GM06990 (cell line): Measurements from ENCODE around the gene TCN2.

Source experiments
- DNase-seq: peaks from one replicate; pipeline ENCODE4 v3.0.0-alpha.2; 2011; ENCODE audit not compliant: insufficient read length; ENCODE audit errors: extremely low read depth
- H3K27me3 ChIP-seq: replicated peaks from 2 replicates; pipeline ENCODE4 v1.6.0; 2011; ENCODE audit warnings: low read length; ENCODE audit not compliant: control insufficient read depth, insufficient read depth
- H3K36me3 ChIP-seq: 2 replicates; pipeline ENCODE4 v1.5.1; 2011; ENCODE audit warnings: low read length; ENCODE audit not compliant: control insufficient read depth, insufficient read depth
- H3K4me3 ChIP-seq: replicated peaks from 2 replicates; pipeline ENCODE4 v1.5.1; 2011; ENCODE audit warnings: low read depth, mild to moderate bottlenecking, control low read depth, low read length
- CTCF ChIP-seq: IDR thresholded peaks from 2 replicates; pipeline ENCODE4 v1.5.1; 2011; ENCODE audit warnings: low read length, control low read depth, mild to moderate bottlenecking, inconsistent platforms; ENCODE audit not compliant: insufficient read depth, poor library complexity, severe bottlenecking

TCN2 gene

DNA sequence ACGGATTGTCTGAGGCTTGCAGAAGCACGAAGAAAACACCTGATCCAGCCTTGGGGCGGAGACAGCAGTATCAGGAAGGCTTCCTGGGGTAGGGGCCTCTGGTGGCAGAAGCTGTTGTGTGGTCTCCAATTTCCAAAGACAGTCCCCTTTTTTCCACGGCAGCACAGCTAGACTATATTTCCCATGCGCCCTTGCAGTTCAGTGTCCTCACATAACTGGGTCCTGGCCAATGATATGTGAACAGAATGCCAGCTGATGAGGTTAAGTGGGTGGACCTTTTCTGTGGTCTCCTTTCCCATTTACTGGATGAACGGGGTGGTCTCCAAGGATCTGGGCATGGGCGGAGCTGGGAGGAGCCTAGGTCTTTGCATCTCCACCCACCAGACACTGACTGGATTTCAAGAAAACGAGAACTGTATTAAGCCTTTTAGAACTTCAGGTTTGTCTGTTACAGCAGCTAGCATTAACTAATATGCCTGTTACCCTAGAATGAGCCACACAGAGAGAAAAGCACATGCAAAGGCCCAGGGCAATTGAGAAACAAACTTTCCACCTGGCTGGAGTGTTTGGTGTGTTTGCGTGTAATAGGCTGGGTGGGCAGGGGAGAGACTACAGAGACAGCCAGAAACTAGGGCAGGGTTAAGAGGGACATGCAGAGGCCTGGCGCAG, 38.7 kb upstream of the TCN2 start:
- H3K4me3 ChIP-seq: no peak overlapping the region
- TF ChIP-seq CTCF: no peak
- DNase-seq: no peak
- H3K36me3 ChIP-seq: no peaks in the 10 kb centered on the region
- no peaks in the 10 kb centered on the region; the same call in 1 of the 2 replicates for H3K27me3 ChIP-seq

- no peaks in the 10 kb centered on the region; the same call in 1 of the 2 replicates for H3K27me3 ChIP-seq
- no peaks in the 10 kb centered on the region for H3K36me3 ChIP-seq
- no peak for DNase-seq
- TF ChIP-seq CTCF: no peak
- H3K4me3 ChIP-seq: no peak overlapping the region
These were observed 37.2 kb upstream of the TCN2 start for GRCh38 chr22:30569674-30570202.

DNA sequence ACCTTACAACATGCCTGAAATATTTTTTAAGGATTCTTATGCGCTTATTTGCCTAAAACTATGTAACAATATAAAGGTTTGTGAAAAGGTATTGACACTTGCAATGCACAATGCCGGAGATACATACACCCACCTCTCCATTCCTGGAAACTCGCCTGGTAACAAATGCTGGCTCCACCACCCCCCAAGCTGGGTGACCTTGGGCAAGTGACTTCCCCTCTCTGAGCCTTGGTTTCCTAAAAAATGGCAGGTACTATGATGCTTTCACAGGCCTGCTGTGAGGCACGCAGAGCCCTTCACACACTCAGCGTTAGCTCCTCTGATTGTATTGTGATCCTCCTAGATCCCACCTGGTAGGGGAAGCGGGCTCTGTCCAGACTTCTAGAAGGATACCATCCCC, 34.8 kb upstream of the TCN2 start:
- H3K27me3 ChIP-seq: no peaks in the 10 kb centered on the region; the same call in 1 of the 2 replicates
- H3K4me3 ChIP-seq: no peak overlapping the region
- TF ChIP-seq CTCF: no peak
- H3K36me3 ChIP-seq: peaks cover 13% of the 10 kb centered on the region
- DNase-seq: no peak

- Histone ChIP-seq H3K27me3 (no peaks in the 10 kb centered on the region; the same call in 1 of the 2 replicates), H3K4me3 (no peak overlapping the region), H3K36me3 (peaks cover 16% of the 10 kb centered on the region)
- TF ChIP-seq CTCF: no peak
- DNase-seq: no peak
These were observed 34.0 kb upstream of the TCN2 start for GRCh38 chr22:30572840-30573593.

- Histone ChIP-seq H3K36me3 (peaks cover 17% of the 10 kb centered on the region), H3K4me3 (no peak overlapping the region), H3K27me3 (no peaks in the 10 kb centered on the region; the same call in 1 of the 2 replicates)
- TF ChIP-seq CTCF: no peak
- DNase-seq: no peak
These were observed 33.3 kb upstream of the TCN2 start for GRCh38 chr22:30573594-30574094.
